Epithelial cell of proximal tubule (primary cell): Measurements from ENCODE around the gene ACAP3. TPM values are rescaled to one million over a fixed set of nuclear protein-coding genes. Genes with fewer than 3 reads are reported as not detected.

Source experiments
- DNase-seq: peaks from one replicate; pipeline ENCODE4 v3.0.0-alpha.2; 2011; ENCODE audit warnings: low read depth
- H3K4me3 ChIP-seq: 2 replicates; pipeline ENCODE4 v1.5.1; 2011; ENCODE audit warnings: low read depth, mild to moderate bottlenecking, low read length
- total RNA-seq: library from RNA; depleted of rRNA; stranded (reverse); fragments of >200 nt; gene quantifications from 2 replicates; pipeline ENCODE4 v1.2.3, GENCODE V29; 2015
- TF ChIP-seq, protein P1 (sequence below): conservative IDR thresholded peaks from 2 replicates; pipeline ENCODE4 v1.5.1; 2012; ENCODE audit warnings: low read depth, mild to moderate bottlenecking, low read length

Gene ACAP3
- total RNA-seq, 1 donor from 2014 or later: 29.1 TPM

GRCh38 chr1:1274299-1274930 lies 33.3 kb downstream of the ACAP3 start:
- no peak for DNase-seq
- TF ChIP-seq, protein P1, sequence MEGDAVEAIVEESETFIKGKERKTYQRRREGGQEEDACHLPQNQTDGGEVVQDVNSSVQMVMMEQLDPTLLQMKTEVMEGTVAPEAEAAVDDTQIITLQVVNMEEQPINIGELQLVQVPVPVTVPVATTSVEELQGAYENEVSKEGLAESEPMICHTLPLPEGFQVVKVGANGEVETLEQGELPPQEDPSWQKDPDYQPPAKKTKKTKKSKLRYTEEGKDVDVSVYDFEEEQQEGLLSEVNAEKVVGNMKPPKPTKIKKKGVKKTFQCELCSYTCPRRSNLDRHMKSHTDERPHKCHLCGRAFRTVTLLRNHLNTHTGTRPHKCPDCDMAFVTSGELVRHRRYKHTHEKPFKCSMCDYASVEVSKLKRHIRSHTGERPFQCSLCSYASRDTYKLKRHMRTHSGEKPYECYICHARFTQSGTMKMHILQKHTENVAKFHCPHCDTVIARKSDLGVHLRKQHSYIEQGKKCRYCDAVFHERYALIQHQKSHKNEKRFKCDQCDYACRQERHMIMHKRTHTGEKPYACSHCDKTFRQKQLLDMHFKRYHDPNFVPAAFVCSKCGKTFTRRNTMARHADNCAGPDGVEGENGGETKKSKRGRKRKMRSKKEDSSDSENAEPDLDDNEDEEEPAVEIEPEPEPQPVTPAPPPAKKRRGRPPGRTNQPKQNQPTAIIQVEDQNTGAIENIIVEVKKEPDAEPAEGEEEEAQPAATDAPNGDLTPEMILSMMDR: no peak
- H3K4me3 ChIP-seq: peak overlapping the region; percentile 73

DNA sequence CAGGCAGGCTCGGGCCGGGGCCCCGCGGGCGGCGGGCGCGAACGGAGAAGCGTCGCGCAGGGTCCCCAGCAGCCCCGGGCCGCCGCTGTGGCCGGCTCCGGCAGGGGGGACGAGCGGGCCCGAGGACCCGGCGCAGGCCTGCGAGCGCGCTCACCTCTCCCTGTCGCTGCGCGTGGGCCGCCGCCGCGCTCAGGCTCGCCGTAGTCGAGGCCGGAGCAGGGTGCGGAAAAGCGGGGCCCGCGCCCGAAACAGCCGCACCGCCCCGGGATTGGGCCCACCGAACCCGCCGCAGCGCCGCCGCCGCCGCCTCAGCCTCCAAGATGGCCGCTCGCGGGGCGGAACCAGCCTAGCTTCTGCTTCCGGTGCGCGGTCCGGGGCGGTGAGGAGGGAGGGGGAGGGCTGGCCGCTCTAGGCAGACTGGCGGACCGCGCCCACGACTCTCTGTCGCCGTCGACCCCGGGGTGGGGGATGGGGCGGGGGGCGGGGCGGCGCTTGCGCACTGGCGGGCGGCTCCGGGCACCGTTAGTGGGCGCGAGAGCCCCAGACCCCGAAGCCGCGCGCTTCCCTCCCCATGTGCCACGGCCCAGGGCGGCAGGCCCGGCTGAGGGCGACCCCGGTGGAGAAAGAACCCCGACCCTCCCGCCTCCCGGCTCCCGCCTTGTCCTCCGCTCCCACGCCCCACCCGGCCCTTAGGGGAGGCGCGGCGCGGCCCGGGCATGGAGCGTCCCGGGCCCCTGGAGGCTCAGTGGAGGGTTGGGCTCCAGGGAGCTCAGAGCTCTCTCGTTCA lies 34.0 kb downstream of the ACAP3 start, which contains the start of gene UBE2J2:
TSS of gene UBE2J2 (minus strand) at position 343 of the 787 bp plus-strand sequence. CDS start 5,862 bp downstream, outside the sequence.
- no peak for DNase-seq
- TF ChIP-seq, protein P1: no peak

GRCh38 chr1:1273209-1273511 lies 34.6 kb downstream of the ACAP3 start:
- no peak for DNase-seq
- TF ChIP-seq, protein P1: no peak
- peak overlapping the region; percentile 73 for H3K4me3 ChIP-seq

More for the DNA sequence above, 34.0 kb downstream of the ACAP3 start, which contains the start of gene UBE2J2:
- H3K4me3 ChIP-seq: peak within 1 kb of the TSS; percentile 73

DNA sequence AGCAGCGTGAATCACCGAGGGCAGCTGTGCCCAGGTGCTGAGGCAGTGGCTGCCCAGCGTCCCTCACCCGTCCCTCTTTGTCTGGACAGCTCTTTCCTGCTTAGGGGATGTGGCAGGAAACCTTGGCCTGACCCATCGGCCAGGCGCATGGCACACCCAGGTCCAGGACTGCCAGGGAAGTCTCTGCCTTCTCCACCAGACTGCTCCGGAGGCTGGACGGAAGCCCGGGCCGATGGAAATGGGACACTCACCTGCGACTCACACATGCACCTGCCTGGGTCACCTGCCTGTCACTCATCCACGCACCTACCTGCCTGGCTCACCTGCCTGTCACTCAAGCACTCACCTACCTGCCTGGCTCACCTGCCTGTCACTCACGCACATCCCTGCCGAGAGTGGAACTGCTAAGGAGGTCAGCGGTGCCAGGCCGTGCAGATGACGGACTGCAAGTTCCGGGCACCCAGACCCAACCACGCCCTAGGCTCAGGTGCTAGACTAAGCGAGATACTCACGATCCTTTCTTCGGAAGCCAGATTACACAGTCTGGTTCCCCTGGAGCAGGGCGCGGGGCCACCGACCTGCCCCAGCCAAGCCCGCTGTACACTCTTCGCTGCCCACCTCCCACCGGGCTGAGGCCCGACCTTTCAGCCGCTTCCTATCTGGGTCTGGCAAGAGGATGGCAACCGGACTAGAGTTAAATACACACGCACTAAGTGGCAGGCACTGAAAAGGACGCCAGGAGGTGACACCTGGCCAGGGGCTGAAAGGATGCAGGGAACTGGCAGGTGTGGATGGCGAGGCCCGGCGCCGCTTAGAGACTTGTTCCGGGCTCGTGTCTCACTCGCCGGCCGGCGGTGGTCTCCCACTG lies 35.2 kb downstream of the ACAP3 start:
- no peak for DNase-seq

DNA sequence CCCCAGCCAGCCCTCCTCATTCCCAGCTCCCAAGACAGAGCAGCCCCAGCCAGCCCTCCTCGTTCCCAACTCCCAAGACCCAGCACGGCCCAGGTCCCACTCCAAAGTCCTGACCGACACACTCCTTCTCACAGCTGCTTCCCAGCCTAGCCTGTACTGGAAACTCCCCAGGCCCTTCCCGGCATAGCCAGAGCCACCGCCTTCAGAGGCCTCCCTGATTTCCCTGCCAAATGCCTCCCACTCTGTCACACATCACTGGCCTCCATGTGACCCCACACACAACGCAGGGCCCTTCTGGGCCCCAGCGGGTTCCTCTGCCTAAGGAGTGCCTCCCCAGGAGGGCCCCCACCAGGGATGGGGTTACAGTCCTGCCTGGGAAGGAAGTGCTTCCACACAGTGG lies 36.9 kb downstream of the ACAP3 start:
- peak overlapping the region; percentile 38 for H3K4me3 ChIP-seq
- DNase-seq: no peak
- TF ChIP-seq, protein P1: no peak

More for the DNA sequence above, 35.2 kb downstream of the ACAP3 start:
- H3K4me3 ChIP-seq: peak overlapping the region; percentile 73
- TF ChIP-seq, protein P1: no peak

DNA sequence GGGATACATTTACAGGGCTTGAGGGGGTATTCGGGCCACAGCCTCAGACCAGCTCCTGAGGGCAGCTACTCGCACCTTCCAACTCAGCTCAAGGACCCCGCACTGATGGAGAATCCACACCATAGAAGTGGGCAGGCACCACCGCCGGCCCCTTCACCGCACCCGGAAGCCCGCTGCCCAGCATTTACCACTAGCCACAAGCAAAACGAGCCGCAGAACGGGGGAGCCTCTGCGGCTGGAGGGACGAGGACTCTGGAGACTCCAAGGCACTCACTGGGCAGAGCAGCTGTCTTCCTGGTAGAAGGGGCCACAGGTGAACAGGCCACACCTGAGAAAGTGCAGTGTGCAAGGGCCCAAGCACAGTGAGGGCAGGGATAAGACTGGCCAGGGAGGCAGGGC lies 39.4 kb downstream of the ACAP3 start:
- TF ChIP-seq, protein P1: no peak
- DNase-seq: no peak
- H3K4me3 ChIP-seq: no peak overlapping the region
